Endothelial cell of umbilical vein (primary cell): ENCODE measurements around the gene CCDC82. TPM values are rescaled to one million over a fixed set of nuclear protein-coding genes. Genes with fewer than 3 reads are reported as not detected.

Source experiments
- BruUV-seq: library from RNA; stranded (reverse); fragments of 400-500 nt; replicated peaks from 2 replicates; lab custom pipeline; 2021; lab: Mats Ljungman, UMichigan
- CTCF ChIA-PET: fragments of 300-600, 350-600 bp; sonication (Branson Sonifier 250); formaldehyde crosslinking; loops from one replicate; lab custom pipeline; 2021; ENCODE audit warnings: antibody characterized with exemption, inconsistent platforms; lab: Charles Lee
- POLR2A ChIA-PET: fragments of 300-600, 350-600 bp; sonication (Branson Sonifier 250); formaldehyde crosslinking; loops from one replicate; lab custom pipeline; 2021; ENCODE audit warnings: antibody characterized with exemption, inconsistent platforms; lab: Charles Lee
- DNase-seq: peaks from one replicate; pipeline ENCODE4 v3.0.0-alpha.2; 2011; ENCODE audit warnings: low read depth, low spot score
- FAIRE-seq: peaks from 2 replicates; lab custom pipeline; 2011; peaks lifted over from hg19 to GRCh38; lab: Jason Lieb, UNC
- H2AFZ ChIP-seq: 2 replicates; pipeline ENCODE4 v1.6.0; 2012; ENCODE audit warnings: low read depth, low read length, control low read depth, inconsistent platforms
- H3K27ac ChIP-seq: 2 replicates; pipeline ENCODE4 v1.5.1; 2011; ENCODE audit warnings: low read depth, mild to moderate bottlenecking, control low read depth, low read length, moderate library complexity; ENCODE audit not compliant: insufficient read depth
- H3K27me3 ChIP-seq, 2 experiments: 2 replicates each; pipeline versions ENCODE4 v1.6.0 to v1.6.1; 2011; ENCODE audit warnings: low read length in 2 of 2, mixed read lengths in 1 of 2; ENCODE audit not compliant: control insufficient read depth in 2 of 2, insufficient read depth in 2 of 2
- H3K36me3 ChIP-seq, 2 experiments: 2 replicates in 1 of 2; 3 replicates in 1 of 2; pipeline ENCODE4 v1.5.1; 2011; ENCODE audit warnings: low read length in 2 of 2, mild to moderate bottlenecking in 1 of 2, moderate library complexity in 1 of 2; ENCODE audit not compliant: control insufficient read depth in 2 of 2, insufficient read depth in 2 of 2; ENCODE audit errors: extremely low read depth in 1 of 2
- H3K4me1 ChIP-seq: 3 replicates; pipeline ENCODE4 v1.5.1; 2011; ENCODE audit warnings: mild to moderate bottlenecking, low read length; ENCODE audit not compliant: control insufficient read depth, insufficient read depth; ENCODE audit errors: extremely low read depth
- H3K4me2 ChIP-seq: 2 replicates; pipeline ENCODE4 v1.6.1; 2011; ENCODE audit warnings: low read length, control low read depth, mixed read lengths; ENCODE audit not compliant: insufficient read depth
- H3K4me3 ChIP-seq, 3 experiments: fragments of 200-600 bp in 1 of 3; sonication (generic), shearing (Covaris generic) in 1 of 3; replicated peaks in 1 of 3; 2 replicates each; pipeline ENCODE4 v1.5.1; 2011 to 2016; ENCODE audit warnings: control low read depth in 3 of 3, low read length in 3 of 3, mild to moderate bottlenecking in 2 of 3, inconsistent platforms in 1 of 3, low read depth in 1 of 3, moderate library complexity in 1 of 3; ENCODE audit not compliant: insufficient read depth in 1 of 3
- H3K79me2 ChIP-seq: 2 replicates; pipeline ENCODE4 v1.6.0; 2012; ENCODE audit warnings: low read length, inconsistent platforms; ENCODE audit not compliant: control insufficient read depth, insufficient read depth
- H3K9ac ChIP-seq: replicated peaks from 2 replicates; pipeline ENCODE3; 2011; ENCODE audit warnings: low read length, control low read depth; ENCODE audit not compliant: insufficient read depth; ENCODE audit errors: extremely low read depth
- H3K9me1 ChIP-seq: replicated peaks from 3 replicates; pipeline ENCODE4 v1.6.0; 2011; ENCODE audit warnings: mild to moderate bottlenecking, low read length; ENCODE audit not compliant: control insufficient read depth, insufficient read depth; ENCODE audit errors: extremely low read depth
- H3K9me3 ChIP-seq: replicated peaks from 2 replicates; pipeline ENCODE4 v1.5.1; 2012; ENCODE audit warnings: low read length, inconsistent platforms; ENCODE audit not compliant: control insufficient read depth, insufficient read depth
- H4K20me1 ChIP-seq: replicated peaks from 2 replicates; pipeline ENCODE3; 2011; ENCODE audit warnings: mild to moderate bottlenecking, low read length; ENCODE audit not compliant: control insufficient read depth, insufficient read depth; ENCODE audit errors: extremely low read depth
- GATA2 ChIP-seq: IDR thresholded peaks from 2 replicates; pipeline ENCODE4 v1.7.0; 2011; ENCODE audit warnings: low read depth, mild to moderate bottlenecking, moderate library complexity, mixed read lengths, low read length; ENCODE audit not compliant: insufficient read length, insufficient read depth
- JUN ChIP-seq: IDR thresholded peaks from 2 replicates; pipeline ENCODE4 v1.6.1; 2011; ENCODE audit warnings: borderline replicate concordance, low read depth; ENCODE audit not compliant: insufficient read length, insufficient read depth
- MYC ChIP-seq: IDR thresholded peaks from one replicate; pipeline ENCODE4 v1.6.1; 2011; ENCODE audit warnings: mild to moderate bottlenecking, low read depth, low read length
- POLR2A ChIP-seq: IDR thresholded peaks from 2 replicates; pipeline ENCODE4 v1.6.1; 2012; ENCODE audit warnings: low read depth, mild to moderate bottlenecking, control low read depth, low read length
- POLR2AphosphoS5 ChIP-seq: IDR thresholded peaks from 2 replicates; pipeline ENCODE4 v1.6.1; 2012; ENCODE audit warnings: low read depth, mild to moderate bottlenecking, control low read depth, low read length, moderate library complexity; ENCODE audit not compliant: insufficient read depth
- dilution Hi-C: fragments of 300-500 bp; cut with MboI; formaldehyde crosslinking; loops from one replicate; pipeline ENCODE4 v1.15.0; 2019; ENCODE audit warnings: low sequenced_read_pairs; ENCODE audit not compliant: extremely low pct_ligation_motif_present
- intact Hi-C: fragments of 100-400 bp; cut with micrococcal nuclease; formaldehyde crosslinking; loops from one replicate; pipeline ENCODE4 v1.10.0; 2022
- polyA plus RNA-seq, 4 experiments: library from polyadenylated mRNA; depleted of rRNA in 3 of 4; stranded (reverse) in 3 of 4; unstranded in 1 of 4; fragments of >200 nt; gene quantifications; 2 replicates each; pipeline versions ENCODE4 v1.2.1 to v1.2.3, GENCODE V29; 2011 to 2012; ENCODE audit warnings: missing spikeins in 1 of 4
- total RNA-seq: library from RNA; stranded (reverse); gene quantifications from 2 replicates; pipeline ENCODE4 v1.2.3, GENCODE V29; 2021
- TF ChIP-seq, protein P1 (sequence below): IDR thresholded peaks from 2 replicates; pipeline ENCODE4 v1.6.1; 2011; ENCODE audit not compliant: insufficient read depth, insufficient read length
- TF ChIP-seq, protein P2 (sequence below), 2 donors: IDR thresholded peaks; 1 replicate in 1 of 2; 2 replicates in 1 of 2; pipeline ENCODE4 v1.5.1; 2011; ENCODE audit warnings: low read length in 2 of 2, mild to moderate bottlenecking in 2 of 2, moderate library complexity in 2 of 2, control low read depth in 1 of 2, inconsistent platforms in 1 of 2, low read depth in 1 of 2; ENCODE audit not compliant: insufficient read depth in 1 of 2; ENCODE audit errors: extremely low read depth in 1 of 2

CCDC82 gene
- total and polyA plus RNA-seq, 2 donors (not counting 3 experiments of a cell fraction or from before 2014, with no cell fraction given): 8.1 to 33.4 TPM

DNA sequence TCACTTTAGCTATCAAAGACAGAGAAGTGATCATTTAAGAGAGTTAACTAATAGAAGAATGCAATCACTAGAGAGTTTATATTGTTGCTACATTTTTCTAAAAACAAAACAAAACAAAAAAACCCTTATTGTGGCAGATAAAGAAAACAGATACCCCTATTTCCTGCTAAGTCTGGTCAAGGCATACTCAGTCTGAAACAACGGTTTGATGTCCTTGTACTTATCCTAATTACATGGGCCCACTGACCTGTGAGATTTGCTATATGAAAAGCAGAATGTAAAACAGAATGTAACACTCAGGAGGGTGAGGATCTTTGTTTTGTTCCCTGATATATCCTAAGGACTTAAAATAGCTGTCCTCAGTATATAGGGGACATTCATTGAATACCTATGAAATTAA lies 71.3 kb downstream of the CCDC82 start:
- peaks cover 32% of the 10 kb centered on the region for H3K4me1 ChIP-seq
- H2AFZ ChIP-seq: no peak overlapping the region
- H3K79me2 ChIP-seq: peaks cover 17% of the 10 kb centered on the region
- no peaks in the 10 kb centered on the region for H3K9me1 ChIP-seq
- intact Hi-C loops (loop anchor here (1.0 kb wide), 1 partner anchor 20 kb away; no protein-coding TSS in a partner anchor), dilution Hi-C loops (no loop called here)
- no peaks in the 10 kb centered on the region for H3K36me3 ChIP-seq
- FAIRE-seq (no peak), DNase-seq (no peak)
- H3K9me3 ChIP-seq: no peaks in the 10 kb centered on the region
- no peak overlapping the region for H3K9ac ChIP-seq
- CTCF ChIA-PET: interaction anchor here (1.7 kb wide), 1 partner anchor 25 kb away, joined by 7 read pairs; the partner anchor contains the start of gene MAML2
- H3K27ac ChIP-seq: no peak overlapping the region
- no TSS peak for BruUV-seq
- TF ChIP-seq POLR2AphosphoS5 (no peak), GATA2 (no peak), MYC (no peak), JUN (no peak)
- no peaks in the 10 kb centered on the region for H4K20me1 ChIP-seq
- POLR2A ChIA-PET: no interaction called here
- no peaks in the 10 kb centered on the region for H3K27me3 ChIP-seq
- H3K4me3 ChIP-seq: no peak overlapping the region
- no peak overlapping the region for H3K4me2 ChIP-seq

- Histone ChIP-seq H3K27me3 (no peaks in the 10 kb centered on the region), H4K20me1 (no peaks in the 10 kb centered on the region), H3K4me2 (no peak overlapping the region), H3K9me3 (no peaks in the 10 kb centered on the region), H3K4me1 (peaks cover 37% of the 10 kb centered on the region), H3K79me2 (peaks cover 17% of the 10 kb centered on the region), H3K9me1 (no peaks in the 10 kb centered on the region), H3K9ac (no peak overlapping the region), H3K27ac (no peak overlapping the region), H2AFZ (no peak overlapping the region), H3K4me3 (no peak overlapping the region), H3K36me3 (no peaks in the 10 kb centered on the region)
- POLR2A ChIA-PET: no interaction called here
- TF ChIP-seq, protein P1, sequence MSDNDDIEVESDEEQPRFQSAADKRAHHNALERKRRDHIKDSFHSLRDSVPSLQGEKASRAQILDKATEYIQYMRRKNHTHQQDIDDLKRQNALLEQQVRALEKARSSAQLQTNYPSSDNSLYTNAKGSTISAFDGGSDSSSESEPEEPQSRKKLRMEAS: no peak
- TF ChIP-seq POLR2A: no peak
- TF ChIP-seq, protein P2, sequence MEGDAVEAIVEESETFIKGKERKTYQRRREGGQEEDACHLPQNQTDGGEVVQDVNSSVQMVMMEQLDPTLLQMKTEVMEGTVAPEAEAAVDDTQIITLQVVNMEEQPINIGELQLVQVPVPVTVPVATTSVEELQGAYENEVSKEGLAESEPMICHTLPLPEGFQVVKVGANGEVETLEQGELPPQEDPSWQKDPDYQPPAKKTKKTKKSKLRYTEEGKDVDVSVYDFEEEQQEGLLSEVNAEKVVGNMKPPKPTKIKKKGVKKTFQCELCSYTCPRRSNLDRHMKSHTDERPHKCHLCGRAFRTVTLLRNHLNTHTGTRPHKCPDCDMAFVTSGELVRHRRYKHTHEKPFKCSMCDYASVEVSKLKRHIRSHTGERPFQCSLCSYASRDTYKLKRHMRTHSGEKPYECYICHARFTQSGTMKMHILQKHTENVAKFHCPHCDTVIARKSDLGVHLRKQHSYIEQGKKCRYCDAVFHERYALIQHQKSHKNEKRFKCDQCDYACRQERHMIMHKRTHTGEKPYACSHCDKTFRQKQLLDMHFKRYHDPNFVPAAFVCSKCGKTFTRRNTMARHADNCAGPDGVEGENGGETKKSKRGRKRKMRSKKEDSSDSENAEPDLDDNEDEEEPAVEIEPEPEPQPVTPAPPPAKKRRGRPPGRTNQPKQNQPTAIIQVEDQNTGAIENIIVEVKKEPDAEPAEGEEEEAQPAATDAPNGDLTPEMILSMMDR (IDR thresholded peaks at IDR 0.05; ENCODE audit: extremely low read depth in 1 of 2, insufficient read depth in 1 of 2, low read depth in 1 of 2, low read length in 2 of 2): no peak
- DNase-seq (no peak), FAIRE-seq (no peak)
- intact Hi-C loops (loop anchor here (1.0 kb wide), 1 partner anchor 20 kb away; no protein-coding TSS in a partner anchor), dilution Hi-C loops (no loop called here)
- no TSS peak for BruUV-seq
- CTCF ChIA-PET: interaction anchor here (1.4 to 1.7 kb wide), 2 partner anchors 21 to 25 kb away, joined by 3 to 7 read pairs; partner anchors contain the start of gene MAML2
Observed at GRCh38 chr11:96317985-96318384, 71.7 kb downstream of the CCDC82 start.
